Activated naive CD8-positive, alpha-beta T cell (primary cell): ENCODE results near the gene MAEL.
A peak's percentile ranks its signal among the peaks of the same experiment; 100 is the strongest.

Source experiments
- H3K27ac Mint-ChIP-seq: one replicate; pipeline ENCODE4 v1.8.0; 2021; ENCODE audit warnings: mixed read lengths
- H3K27me3 Mint-ChIP-seq: one replicate; pipeline ENCODE4 v1.8.0; 2021; ENCODE audit warnings: mixed read lengths
- H3K36me3 Mint-ChIP-seq: one replicate; pipeline ENCODE4 v1.8.0; 2021; ENCODE audit warnings: mixed read lengths
- H3K4me1 Mint-ChIP-seq: one replicate; pipeline ENCODE4 v1.8.0; 2021; ENCODE audit warnings: low read depth, mixed read lengths
- H3K4me3 Mint-ChIP-seq: one replicate; pipeline ENCODE4 v1.8.0; 2021; ENCODE audit warnings: mild to moderate bottlenecking, mixed read lengths
- H3K9me3 Mint-ChIP-seq: one replicate; pipeline ENCODE4 v1.8.0; 2021; ENCODE audit warnings: low read depth, mixed read lengths

Gene MAEL

GRCh38 chr1:166971252-166971651 lies 17.8 kb upstream of the MAEL start:
- Mint-ChIP-seq H3K4me3 (no peak overlapping the region), H3K9me3 (no peaks in the 10 kb centered on the region), H3K27ac (no peak overlapping the region), H3K4me1 (peaks cover 26% of the 10 kb centered on the region), H3K27me3 (peaks cover 18% of the 10 kb centered on the region), H3K36me3 (no peaks in the 10 kb centered on the region)

GRCh38 chr1:166972193-166972592 lies 16.9 kb upstream of the MAEL start:
- Mint-ChIP-seq H3K4me1 (peaks cover 30% of the 10 kb centered on the region), H3K27ac (peak overlapping the region; percentile 17), H3K27me3 (peaks cover 18% of the 10 kb centered on the region), H3K9me3 (no peaks in the 10 kb centered on the region), H3K4me3 (no peak overlapping the region), H3K36me3 (no peaks in the 10 kb centered on the region)

GRCh38 chr1:166972826-166973225 lies 16.3 kb upstream of the MAEL start:
- Mint-ChIP-seq H3K9me3 (no peaks in the 10 kb centered on the region), H3K4me1 (peaks cover 30% of the 10 kb centered on the region), H3K27me3 (peaks cover 16% of the 10 kb centered on the region), H3K36me3 (no peaks in the 10 kb centered on the region), H3K27ac (no peak overlapping the region), H3K4me3 (no peak overlapping the region)

- Mint-ChIP-seq H3K9me3 (no peaks in the 10 kb centered on the region), H3K27me3 (peaks cover 14% of the 10 kb centered on the region), H3K4me3 (peak overlapping the region; percentile 94), H3K36me3 (no peaks in the 10 kb centered on the region), H3K4me1 (peaks cover 23% of the 10 kb centered on the region), H3K27ac (peak overlapping the region; percentile 83)
Measured at GRCh38 chr1:166974647-166975345, 14.3 kb upstream of the MAEL start.

- H3K4me1 Mint-ChIP-seq: peaks cover 23% of the 10 kb centered on the region
Measured at GRCh38 chr1:166975361-166976129, 13.5 kb upstream of the MAEL start, which contains the start of gene ILDR2. Gene ILDR2 (minus strand): TSS chr1:166975540. CDS start chr1:166975268, 272 bp downstream.

GRCh38 chr1:166977951-166978350 lies 11.1 kb upstream of the MAEL start:
- Mint-ChIP-seq H3K4me1 (peaks cover 21% of the 10 kb centered on the region), H3K27ac (no peak overlapping the region), H3K36me3 (no peaks in the 10 kb centered on the region), H3K9me3 (no peaks in the 10 kb centered on the region), H3K4me3 (no peak overlapping the region), H3K27me3 (peaks cover 6% of the 10 kb centered on the region)

More at GRCh38 chr1:166975361-166976129, 13.5 kb upstream of the MAEL start, which contains the start of gene ILDR2:
- Mint-ChIP-seq H3K27ac (peak within 1 kb of the TSS; percentile 83), H3K9me3 (no peaks in the 10 kb centered on the region), H3K27me3 (peaks cover 13% of the 10 kb centered on the region), H3K36me3 (no peaks in the 10 kb centered on the region), H3K4me3 (peak within 1 kb of the TSS; percentile 94)

GRCh38 chr1:166978821-166979220 lies 10.3 kb upstream of the MAEL start:
- Mint-ChIP-seq H3K36me3 (no peaks in the 10 kb centered on the region), H3K4me1 (peaks cover 19% of the 10 kb centered on the region), H3K27ac (no peak overlapping the region), H3K4me3 (no peak overlapping the region), H3K27me3 (peaks cover 3% of the 10 kb centered on the region), H3K9me3 (no peaks in the 10 kb centered on the region)

GRCh38 chr1:166980383-166980782 lies 8.7 kb upstream of the MAEL start:
- Mint-ChIP-seq H3K36me3 (no peaks in the 10 kb centered on the region), H3K4me1 (peaks cover 8% of the 10 kb centered on the region), H3K4me3 (no peak overlapping the region), H3K9me3 (no peaks in the 10 kb centered on the region), H3K27ac (no peak overlapping the region), H3K27me3 (peaks cover 1% of the 10 kb centered on the region)

- Mint-ChIP-seq H3K9me3 (no peaks in the 10 kb centered on the region), H3K4me3 (no peak overlapping the region), H3K36me3 (no peaks in the 10 kb centered on the region), H3K4me1 (peaks cover 8% of the 10 kb centered on the region), H3K27ac (no peak overlapping the region), H3K27me3 (peaks cover 1% of the 10 kb centered on the region)
Measured at GRCh38 chr1:166980818-166981217, 8.3 kb upstream of the MAEL start.

GRCh38 chr1:166981589-166981988 lies 7.5 kb upstream of the MAEL start:
- H3K9me3 Mint-ChIP-seq: no peaks in the 10 kb centered on the region
- H3K4me1 Mint-ChIP-seq: peaks cover under 1% of the 10 kb centered on the region
- no peak overlapping the region for H3K4me3 Mint-ChIP-seq
- peaks cover 3% of the 10 kb centered on the region for H3K27me3 Mint-ChIP-seq
- no peak overlapping the region for H3K27ac Mint-ChIP-seq
- H3K36me3 Mint-ChIP-seq: no peaks in the 10 kb centered on the region

GRCh38 chr1:166999075-166999474 lies 10.0 kb downstream of the MAEL start:
- H3K27ac Mint-ChIP-seq: no peak overlapping the region
- H3K9me3 Mint-ChIP-seq: peaks cover 15% of the 10 kb centered on the region

GRCh38 chr1:166999500-167000055 lies 10.5 kb downstream of the MAEL start:
- Mint-ChIP-seq H3K27ac (no peak overlapping the region), H3K36me3 (peaks cover 14% of the 10 kb centered on the region)

More at GRCh38 chr1:166999075-166999474, 10.0 kb downstream of the MAEL start:
- H3K4me1 Mint-ChIP-seq: peaks cover 1% of the 10 kb centered on the region
- H3K4me3 Mint-ChIP-seq: no peak overlapping the region
- peaks cover 14% of the 10 kb centered on the region for H3K27me3 Mint-ChIP-seq
- peaks cover 14% of the 10 kb centered on the region for H3K36me3 Mint-ChIP-seq

GRCh38 chr1:167000546-167000945 lies 11.5 kb downstream of the MAEL start:
- peaks cover 15% of the 10 kb centered on the region for H3K9me3 Mint-ChIP-seq
- H3K27me3 Mint-ChIP-seq: peaks cover 14% of the 10 kb centered on the region
- no peak overlapping the region for H3K4me3 Mint-ChIP-seq
- peaks cover 14% of the 10 kb centered on the region for H3K36me3 Mint-ChIP-seq
- H3K27ac Mint-ChIP-seq: no peak overlapping the region
- H3K4me1 Mint-ChIP-seq: peaks cover 1% of the 10 kb centered on the region

More at GRCh38 chr1:166999500-167000055, 10.5 kb downstream of the MAEL start:
- Mint-ChIP-seq H3K4me1 (peaks cover 1% of the 10 kb centered on the region), H3K4me3 (no peak overlapping the region), H3K9me3 (peaks cover 15% of the 10 kb centered on the region), H3K27me3 (peaks cover 14% of the 10 kb centered on the region)

- H3K4me3 Mint-ChIP-seq: no peak overlapping the region
- H3K36me3 Mint-ChIP-seq: peaks cover 14% of the 10 kb centered on the region
- H3K27ac Mint-ChIP-seq: no peak overlapping the region
- peaks cover 12% of the 10 kb centered on the region for H3K27me3 Mint-ChIP-seq
- H3K9me3 Mint-ChIP-seq: peaks cover 15% of the 10 kb centered on the region
- H3K4me1 Mint-ChIP-seq: peaks cover 1% of the 10 kb centered on the region
Measured at GRCh38 chr1:167002354-167002753, 13.3 kb downstream of the MAEL start.

GRCh38 chr1:167003711-167004110 lies 14.6 kb downstream of the MAEL start:
- Mint-ChIP-seq H3K4me3 (no peak overlapping the region), H3K27me3 (peaks cover 6% of the 10 kb centered on the region), H3K9me3 (peaks cover 15% of the 10 kb centered on the region), H3K36me3 (peaks cover 14% of the 10 kb centered on the region), H3K27ac (no peak overlapping the region), H3K4me1 (peaks cover 1% of the 10 kb centered on the region)
